WTC11 (cell line): ENCODE measurements around the gene TCF3.

Source experiments
- CBFB ChIP-seq: sonication (generic); formaldehyde crosslinking; IDR thresholded peaks from 2 replicates; pipeline ENCODE4 v1.8.1; 2022; ENCODE audit warnings: mild to moderate bottlenecking, low read depth, missing genetic modification reagents
- FOXJ3 ChIP-seq: sonication (generic); formaldehyde crosslinking; IDR thresholded peaks from 2 replicates; pipeline ENCODE4 v1.9.0; 2021; ENCODE audit warnings: missing genetic modification reagents, mild to moderate bottlenecking, borderline replicate concordance
- GABPB1 ChIP-seq: sonication (generic); formaldehyde crosslinking; IDR thresholded peaks from 2 replicates; pipeline ENCODE4 v1.8.1; 2023; ENCODE audit warnings: mild to moderate bottlenecking, missing genetic modification reagents
- TEAD4 ChIP-seq: sonication (generic); formaldehyde crosslinking; IDR thresholded peaks from 2 replicates; pipeline ENCODE4 v1.8.0; 2022; ENCODE audit warnings: mild to moderate bottlenecking, missing genetic modification reagents
- TF ChIP-seq, protein P1 (sequence below): fragments of 200-600 bp; IDR thresholded peaks from 2 replicates; pipeline ENCODE4 v1.8.0; 2022; ENCODE audit warnings: antibody characterized with exemption
- TF ChIP-seq, protein P2 (sequence below): sonication (generic); formaldehyde crosslinking; conservative IDR thresholded peaks from 2 replicates; pipeline ENCODE4 v1.8.1; 2023; ENCODE audit warnings: mild to moderate bottlenecking, low read depth, missing genetic modification reagents, moderate library complexity
- TF ChIP-seq, protein P3 (sequence below): sonication (generic); formaldehyde crosslinking; IDR thresholded peaks from 2 replicates; pipeline ENCODE4 v1.8.0; 2022; ENCODE audit warnings: mild to moderate bottlenecking, missing genetic modification reagents
- TF ChIP-seq, protein P4 (sequence below): sonication (generic); formaldehyde crosslinking; IDR thresholded peaks from 2 replicates; pipeline ENCODE4 v1.8.1; 2022; ENCODE audit warnings: low read depth, mild to moderate bottlenecking, moderate library complexity, missing genetic modification reagents, borderline replicate concordance

DNA sequence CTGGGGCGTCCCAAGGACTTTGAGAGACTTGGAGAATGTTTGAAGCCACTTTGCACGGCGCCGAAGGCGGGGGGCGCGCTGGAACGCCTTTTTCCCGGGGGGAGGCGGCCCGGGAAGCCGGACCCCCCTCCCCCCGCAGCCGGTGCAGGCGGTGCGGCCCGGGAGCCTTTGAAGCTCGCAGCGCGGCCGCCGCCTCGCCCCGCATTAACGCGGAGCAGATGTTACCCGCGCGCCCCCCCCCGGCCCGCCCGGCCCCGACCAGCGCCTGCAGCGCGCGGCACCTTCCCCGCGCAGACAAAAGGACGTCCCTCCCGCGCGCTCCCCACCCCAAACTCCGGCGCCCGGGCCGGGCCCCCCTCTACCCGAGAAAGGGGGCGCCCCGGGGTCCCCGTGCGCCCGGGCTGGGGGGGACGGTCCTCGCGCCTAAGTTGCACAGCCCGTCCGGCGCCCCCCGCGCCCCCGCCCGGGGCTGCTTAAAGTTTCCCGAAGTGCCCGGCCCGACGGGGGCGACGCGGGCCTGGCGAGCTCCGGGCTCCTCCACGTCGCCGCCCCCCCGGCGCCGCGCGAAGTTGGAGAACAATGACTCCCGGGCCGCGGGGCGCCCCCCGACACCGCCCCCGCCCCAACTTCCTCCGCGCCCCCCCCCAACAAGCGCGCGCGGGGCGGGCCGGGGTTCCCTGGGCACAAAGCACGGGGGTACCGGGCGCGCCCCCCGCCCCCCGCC lies 685 bp downstream of the TCF3 start:
- TF ChIP-seq, protein P1, sequence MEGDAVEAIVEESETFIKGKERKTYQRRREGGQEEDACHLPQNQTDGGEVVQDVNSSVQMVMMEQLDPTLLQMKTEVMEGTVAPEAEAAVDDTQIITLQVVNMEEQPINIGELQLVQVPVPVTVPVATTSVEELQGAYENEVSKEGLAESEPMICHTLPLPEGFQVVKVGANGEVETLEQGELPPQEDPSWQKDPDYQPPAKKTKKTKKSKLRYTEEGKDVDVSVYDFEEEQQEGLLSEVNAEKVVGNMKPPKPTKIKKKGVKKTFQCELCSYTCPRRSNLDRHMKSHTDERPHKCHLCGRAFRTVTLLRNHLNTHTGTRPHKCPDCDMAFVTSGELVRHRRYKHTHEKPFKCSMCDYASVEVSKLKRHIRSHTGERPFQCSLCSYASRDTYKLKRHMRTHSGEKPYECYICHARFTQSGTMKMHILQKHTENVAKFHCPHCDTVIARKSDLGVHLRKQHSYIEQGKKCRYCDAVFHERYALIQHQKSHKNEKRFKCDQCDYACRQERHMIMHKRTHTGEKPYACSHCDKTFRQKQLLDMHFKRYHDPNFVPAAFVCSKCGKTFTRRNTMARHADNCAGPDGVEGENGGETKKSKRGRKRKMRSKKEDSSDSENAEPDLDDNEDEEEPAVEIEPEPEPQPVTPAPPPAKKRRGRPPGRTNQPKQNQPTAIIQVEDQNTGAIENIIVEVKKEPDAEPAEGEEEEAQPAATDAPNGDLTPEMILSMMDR, result no peak
- TF ChIP-seq, protein P2, sequence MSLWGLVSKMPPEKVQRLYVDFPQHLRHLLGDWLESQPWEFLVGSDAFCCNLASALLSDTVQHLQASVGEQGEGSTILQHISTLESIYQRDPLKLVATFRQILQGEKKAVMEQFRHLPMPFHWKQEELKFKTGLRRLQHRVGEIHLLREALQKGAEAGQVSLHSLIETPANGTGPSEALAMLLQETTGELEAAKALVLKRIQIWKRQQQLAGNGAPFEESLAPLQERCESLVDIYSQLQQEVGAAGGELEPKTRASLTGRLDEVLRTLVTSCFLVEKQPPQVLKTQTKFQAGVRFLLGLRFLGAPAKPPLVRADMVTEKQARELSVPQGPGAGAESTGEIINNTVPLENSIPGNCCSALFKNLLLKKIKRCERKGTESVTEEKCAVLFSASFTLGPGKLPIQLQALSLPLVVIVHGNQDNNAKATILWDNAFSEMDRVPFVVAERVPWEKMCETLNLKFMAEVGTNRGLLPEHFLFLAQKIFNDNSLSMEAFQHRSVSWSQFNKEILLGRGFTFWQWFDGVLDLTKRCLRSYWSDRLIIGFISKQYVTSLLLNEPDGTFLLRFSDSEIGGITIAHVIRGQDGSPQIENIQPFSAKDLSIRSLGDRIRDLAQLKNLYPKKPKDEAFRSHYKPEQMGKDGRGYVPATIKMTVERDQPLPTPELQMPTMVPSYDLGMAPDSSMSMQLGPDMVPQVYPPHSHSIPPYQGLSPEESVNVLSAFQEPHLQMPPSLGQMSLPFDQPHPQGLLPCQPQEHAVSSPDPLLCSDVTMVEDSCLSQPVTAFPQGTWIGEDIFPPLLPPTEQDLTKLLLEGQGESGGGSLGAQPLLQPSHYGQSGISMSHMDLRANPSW (CRISPR knock-in tag), result no peak
- no peak for TF ChIP-seq GABPB1 (CRISPR knock-in tag)
- TF ChIP-seq CBFB (CRISPR knock-in tag), result no peak
- TF ChIP-seq, protein P3, sequence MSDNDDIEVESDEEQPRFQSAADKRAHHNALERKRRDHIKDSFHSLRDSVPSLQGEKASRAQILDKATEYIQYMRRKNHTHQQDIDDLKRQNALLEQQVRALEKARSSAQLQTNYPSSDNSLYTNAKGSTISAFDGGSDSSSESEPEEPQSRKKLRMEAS (CRISPR knock-in tag), result no peak
- TF ChIP-seq, protein P4, sequence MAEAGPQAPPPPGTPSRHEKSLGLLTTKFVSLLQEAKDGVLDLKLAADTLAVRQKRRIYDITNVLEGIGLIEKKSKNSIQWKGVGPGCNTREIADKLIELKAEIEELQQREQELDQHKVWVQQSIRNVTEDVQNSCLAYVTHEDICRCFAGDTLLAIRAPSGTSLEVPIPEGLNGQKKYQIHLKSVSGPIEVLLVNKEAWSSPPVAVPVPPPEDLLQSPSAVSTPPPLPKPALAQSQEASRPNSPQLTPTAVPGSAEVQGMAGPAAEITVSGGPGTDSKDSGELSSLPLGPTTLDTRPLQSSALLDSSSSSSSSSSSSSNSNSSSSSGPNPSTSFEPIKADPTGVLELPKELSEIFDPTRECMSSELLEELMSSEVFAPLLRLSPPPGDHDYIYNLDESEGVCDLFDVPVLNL (CRISPR knock-in tag), result no peak
- no peak for TF ChIP-seq FOXJ3 (CRISPR knock-in tag)
- no peak for TF ChIP-seq TEAD4
